ENCODE results near the gene LRRIQ3.
"Not testable (repeated sequence)": the region's sequence is repeated elsewhere in the genome, so short reads cannot be mapped to it uniquely, and the experiment has no call there.

LRRIQ3 gene, protein sequence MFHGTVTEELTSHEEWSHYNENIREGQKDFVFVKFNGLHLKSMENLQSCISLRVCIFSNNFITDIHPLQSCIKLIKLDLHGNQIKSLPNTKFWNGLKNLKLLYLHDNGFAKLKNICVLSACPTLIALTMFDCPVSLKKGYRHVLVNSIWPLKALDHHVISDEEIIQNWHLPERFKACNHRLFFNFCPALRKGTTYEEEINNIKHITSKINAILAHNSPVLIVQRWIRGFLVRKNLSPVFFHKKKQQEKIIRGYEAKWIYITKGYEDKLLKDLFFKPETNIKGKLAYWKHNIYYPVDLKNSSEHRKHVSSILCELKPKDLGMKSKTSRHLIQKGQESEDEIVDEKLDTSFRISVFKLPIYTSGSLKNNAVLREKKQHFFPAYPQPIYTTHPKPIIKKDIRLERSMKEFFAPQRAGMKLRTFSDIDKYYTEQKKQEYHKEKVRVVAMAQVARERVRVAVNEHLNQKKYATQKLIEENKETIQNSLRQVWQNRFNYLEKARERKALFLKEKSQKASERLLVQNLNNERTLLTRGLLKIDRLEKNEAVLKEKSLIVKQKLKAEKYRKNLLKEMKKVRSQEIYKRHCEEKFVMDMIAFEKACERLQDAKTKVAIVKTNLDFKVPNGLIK

DNA sequence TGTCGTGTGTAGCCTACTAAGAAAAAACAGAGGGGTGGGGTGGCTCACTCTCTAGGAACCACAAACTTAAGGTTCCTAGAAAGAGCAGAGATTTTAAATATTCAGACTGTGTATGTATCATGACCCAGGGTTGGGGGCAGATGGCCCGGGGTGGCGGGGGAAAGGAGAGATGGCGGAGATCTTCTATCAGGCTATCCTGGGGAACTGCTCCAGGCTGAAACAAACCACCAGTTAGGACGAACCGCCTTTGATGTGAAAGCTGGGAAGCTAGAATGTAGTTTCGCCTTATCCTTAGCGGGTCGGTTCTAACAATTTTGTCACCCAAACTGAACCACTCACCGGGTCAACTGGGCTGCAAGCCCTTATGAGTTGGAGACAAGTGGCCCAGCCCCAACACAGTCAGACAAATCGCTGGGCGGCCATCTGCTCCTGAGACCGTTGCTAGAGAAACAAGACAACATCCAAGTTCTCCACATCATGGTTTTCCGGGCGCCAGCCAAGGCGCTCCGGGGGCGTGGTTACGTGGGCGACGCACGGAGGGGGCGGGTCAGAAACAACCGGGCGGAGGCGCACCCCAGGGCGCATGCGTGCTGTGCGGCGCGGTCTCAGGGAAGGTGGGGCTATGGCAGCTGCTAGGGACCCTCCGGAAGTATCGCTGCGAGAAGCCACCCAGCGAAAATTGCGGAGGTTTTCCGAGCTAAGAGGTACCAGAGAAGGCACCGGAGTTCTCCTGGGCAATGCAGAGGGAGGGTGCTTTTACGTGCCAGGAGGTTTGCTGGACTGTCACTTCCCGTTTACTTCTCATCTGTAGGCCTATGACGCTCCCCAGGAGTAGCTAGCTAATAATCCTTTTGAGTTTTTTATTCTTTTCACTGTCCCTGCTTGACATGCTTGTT is at the start of gene LRRIQ3, which contains the start of gene FPGT:
TSS of gene LRRIQ3 (minus strand) at position 520 of the 896 bp plus-strand sequence. CDS start 14,492 bp downstream, outside the sequence.
TSS of gene FPGT (plus strand) at position 586 of the 896 bp plus-strand sequence. CDS start at position 623, 37 bp downstream.
- peak; percentile 96 to 98 (median 96) for DNase-seq

DNA sequence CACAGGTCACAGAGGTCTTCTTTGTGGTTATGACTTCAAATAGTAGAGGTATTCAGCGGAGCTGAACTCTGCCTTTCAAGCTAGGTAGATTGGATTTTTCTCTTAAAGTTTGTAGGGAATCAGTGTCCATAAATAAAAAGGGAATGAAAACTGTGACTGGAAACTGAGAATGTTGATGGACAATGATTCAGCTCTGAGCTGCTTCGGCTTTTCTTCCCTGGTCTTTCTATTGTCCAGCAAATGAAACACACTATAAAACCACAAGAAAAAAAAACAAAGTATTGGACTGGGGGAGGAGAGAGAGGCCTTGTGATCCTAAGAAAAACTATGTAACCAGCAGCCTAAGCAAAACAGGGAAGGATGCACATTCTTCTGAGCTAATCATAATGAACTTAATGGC is 48.3 kb upstream of the LRRIQ3 start:
- no peak for DNase-seq

DNA sequence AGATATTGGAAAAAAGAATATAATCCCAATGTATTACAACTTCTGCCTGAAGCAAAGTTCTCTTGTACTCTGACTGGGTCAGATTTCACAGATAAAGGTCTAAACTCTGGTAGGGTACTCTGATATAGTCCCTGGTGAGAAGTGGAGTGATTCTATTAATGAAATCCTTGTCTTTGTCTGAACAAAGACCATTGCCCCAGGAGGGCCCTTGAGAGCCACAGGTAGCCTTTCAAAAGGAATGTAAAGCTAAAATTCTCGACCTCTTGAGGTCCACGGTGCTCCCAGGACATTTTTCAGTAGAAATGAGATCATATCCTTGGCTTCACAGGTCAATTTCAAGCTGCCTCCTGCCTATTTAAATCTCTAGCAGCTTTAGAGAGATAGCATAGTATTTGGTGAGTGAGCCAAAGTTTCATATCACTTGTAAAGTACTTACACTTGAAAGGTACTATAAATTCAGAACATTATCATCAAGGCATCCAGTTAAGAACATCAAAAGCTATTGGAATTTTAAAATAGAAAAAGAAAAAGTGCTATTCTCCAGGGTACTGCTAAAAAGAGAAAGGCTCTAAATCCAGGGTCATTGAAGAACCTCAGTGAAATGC is 47.3 kb upstream of the LRRIQ3 start:
- peak; percentile 23 to 70 (median 34) for DNase-seq

DNA sequence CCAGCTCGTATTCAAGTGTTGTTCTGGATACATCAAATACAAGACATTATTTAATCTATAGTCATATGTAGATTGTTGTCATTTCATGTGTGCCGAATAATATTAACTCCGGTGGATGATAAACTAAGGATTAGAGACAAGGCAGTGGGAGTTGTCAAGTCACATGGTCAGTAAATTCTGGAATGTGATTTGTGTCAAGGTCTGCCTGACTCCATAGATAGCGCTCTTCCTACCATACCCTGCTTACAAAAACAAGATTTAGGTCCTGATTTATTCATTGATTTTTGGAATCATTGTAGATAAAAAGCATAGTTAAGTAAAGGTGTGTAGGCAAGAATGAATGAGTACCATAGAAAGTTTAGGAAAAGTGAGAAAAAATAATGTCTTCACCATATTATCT is 39.8 kb upstream of the LRRIQ3 start:
- DNase-seq, result no peak

DNA sequence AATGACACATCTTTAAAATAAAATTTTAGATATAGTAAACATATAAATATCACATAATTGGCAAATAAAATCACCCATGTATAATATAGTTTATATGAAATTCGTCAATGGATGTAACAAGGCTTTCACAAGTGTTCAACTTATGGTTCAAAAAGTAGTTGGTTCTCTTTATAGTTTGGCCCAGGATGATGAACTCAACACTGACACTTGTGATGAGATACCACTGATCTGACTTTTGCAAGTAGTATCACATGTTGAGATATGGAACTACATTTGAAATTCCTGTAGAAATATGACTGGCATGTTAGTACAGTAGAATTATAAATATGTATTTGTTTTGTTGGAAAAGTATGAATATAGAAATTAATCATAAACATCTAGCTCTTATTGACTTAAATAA is 39.1 kb upstream of the LRRIQ3 start:
- no peak for DNase-seq

DNA sequence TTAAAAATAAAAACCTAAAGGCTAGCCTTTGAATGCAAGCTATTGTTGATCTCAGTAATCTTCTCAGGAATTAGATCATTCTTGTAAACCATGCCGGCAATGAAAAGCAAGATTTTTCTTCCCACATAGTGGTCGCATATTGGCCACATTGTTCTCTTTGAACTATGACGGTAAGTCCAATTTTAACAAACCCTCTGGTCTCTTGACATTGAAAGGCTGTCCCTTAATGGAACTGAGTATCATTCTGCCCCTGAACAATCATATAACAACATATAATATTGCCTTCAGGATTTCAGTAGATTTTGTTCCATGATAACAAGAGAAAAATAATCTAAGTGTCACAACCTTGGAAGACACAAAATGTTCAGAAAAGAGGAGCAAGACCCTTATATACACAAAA is 38.5 kb upstream of the LRRIQ3 start:
- no peak for DNase-seq

DNA sequence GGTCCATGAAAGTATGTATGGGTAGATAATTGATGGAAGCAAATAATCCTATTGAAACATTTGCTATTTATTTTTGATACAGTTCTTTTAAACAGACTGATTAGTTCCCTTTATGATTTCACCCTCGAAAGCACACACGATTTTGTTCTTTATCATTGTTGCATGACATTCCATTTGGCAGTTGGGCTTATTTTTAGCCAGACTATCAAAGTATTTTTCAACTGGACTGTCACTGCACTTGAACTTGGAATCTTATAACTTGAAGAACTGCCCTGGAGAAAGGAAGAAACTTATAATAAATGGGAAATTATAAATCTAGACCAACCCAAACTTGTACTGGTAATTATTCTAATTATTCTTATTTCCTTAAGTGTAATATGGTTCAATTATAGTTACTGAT is 37.2 kb upstream of the LRRIQ3 start, which contains the start of gene TNNI3K:
TSS of gene TNNI3K (plus strand) at position 235 of the 400 bp plus-strand sequence. CDS start at position 300, 65 bp downstream.
- no peak for DNase-seq

DNA sequence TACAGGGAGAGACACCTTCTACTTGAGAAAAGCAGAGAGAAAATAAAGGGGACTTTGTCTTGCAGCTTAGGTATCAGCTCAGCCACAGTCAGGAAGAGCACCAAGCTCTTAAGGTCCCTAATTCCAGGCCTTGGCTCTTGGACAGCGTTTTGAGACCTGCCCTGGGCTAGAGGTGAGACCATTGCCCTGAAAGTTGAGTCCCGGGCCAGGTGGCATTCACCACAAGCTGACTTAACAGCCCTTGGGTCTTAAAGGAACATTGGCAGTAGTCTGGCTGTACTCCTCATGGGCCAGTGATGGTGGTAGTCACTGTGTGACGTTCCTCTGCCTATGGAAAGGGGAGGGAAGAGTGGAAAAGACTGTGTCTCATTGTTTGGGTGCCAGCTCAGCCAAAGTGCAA is 25.5 kb upstream of the LRRIQ3 start:
- DNase-seq, result no peak

DNA sequence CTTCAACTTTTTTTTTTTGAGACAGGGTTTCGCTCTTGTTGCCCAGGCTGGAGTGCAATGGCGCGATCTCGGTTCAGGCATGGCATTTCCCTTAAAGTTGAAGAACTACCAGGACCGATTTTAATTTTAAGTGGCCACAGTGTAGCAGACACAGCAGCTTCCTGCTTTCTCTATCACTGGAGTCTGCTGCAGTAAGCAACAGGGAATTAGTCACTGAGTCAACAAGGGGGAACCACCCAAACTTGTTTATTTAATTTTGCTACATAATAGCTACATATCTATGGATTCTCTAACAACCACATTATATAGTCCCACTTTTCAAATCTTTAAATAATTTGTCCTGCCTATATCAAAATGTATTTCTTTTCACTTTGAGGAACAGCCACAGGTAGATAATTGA is 24.7 kb upstream of the LRRIQ3 start:
- no peak for DNase-seq

DNA sequence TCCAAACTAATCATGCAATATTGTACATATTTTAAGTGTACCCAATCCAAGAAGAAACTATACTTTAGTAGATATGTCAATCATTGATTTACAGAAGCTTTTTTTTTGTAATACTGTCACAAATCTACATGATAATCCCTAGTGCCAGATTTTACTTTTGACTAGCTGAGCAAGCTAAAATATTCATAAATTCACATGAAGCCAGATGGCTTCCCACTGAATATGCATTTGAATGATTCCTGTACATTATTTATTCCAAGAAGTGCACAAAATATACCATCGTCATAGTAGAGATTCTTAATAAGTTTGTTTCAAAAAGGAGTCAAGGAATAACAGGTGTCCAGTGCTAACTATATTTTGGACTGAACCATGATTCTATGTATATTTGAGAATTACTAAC is 17.3 kb upstream of the LRRIQ3 start:
- no peak for DNase-seq

DNA sequence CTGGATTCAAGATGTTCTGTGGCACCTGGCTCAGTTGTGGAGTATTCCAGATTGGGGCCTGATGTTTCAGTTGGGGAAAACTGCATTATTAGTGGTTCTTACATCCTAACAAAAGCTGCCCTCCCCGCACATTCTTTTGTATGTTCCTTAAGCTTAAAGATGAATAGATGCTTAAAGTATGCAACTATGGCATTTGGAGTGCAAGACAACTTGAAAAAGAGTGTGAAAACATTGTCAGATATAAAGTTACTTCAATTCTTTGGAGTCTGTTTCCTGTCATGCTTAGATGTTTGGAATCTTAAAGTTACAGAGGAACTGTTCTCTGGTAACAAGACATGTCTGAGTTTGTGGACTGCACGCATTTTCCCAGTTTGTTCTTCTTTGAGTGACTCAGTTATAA is 7.3 kb upstream of the LRRIQ3 start:
- DNase-seq, result no peak

DNA sequence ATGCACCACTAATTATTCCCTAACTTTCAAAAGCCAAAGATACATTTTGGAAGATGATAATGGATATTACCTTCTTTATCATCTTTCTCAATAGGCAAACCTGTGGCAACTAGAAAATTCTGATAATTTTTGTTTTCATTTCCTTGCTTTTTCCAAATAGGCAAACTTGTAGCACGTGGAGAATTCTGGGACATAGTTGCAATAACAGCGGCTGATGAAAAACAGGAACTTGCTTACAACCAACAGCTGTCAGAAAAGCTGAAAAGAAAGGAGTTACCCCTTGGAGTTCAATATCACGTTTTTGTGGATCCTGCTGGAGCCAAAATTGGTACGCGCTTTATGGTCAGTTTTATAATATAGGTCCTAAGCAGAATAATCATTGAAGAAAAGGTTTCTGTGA is 1.5 kb upstream of the LRRIQ3 start:
- DNase-seq, result no peak

DNA sequence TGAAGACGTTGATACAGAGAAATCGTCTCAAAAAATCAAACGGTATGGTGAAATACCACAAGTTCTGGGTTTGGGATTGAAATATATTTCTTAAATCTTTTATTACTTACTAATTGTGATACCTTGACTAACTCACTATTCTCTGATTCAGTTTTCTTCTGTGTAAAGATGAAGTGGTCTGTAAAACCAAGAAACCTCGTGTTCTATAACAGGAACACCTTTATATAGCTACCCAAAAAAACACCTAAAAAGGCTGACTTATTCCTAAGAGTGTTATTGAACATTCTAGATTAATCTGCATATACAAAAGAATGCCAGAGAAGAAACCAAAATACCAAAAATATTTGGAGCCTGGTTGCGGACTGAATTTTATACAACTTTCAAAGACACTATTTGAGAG is 721 bp downstream of the LRRIQ3 start:
- DNase-seq, result no peak

DNA sequence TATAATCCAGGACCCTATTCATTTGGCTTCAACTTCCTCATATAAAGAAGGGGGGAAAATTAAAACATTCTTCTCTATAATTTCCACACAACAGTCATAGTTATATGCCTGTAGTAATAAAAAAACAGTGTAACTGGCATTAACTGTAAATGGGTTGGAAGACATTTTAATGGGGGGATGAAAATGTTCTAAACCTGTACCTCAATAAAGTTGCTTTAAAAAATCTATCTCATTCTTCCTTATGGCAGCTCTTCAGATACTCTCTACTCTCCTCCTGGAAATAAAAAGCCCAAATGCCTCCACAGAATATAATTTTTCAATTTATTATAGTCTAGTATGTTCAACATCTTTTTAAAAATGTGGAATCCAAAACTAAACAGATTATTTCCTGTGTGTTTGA is 2.6 kb downstream of the LRRIQ3 start:
- DNase-seq, result no peak

DNA sequence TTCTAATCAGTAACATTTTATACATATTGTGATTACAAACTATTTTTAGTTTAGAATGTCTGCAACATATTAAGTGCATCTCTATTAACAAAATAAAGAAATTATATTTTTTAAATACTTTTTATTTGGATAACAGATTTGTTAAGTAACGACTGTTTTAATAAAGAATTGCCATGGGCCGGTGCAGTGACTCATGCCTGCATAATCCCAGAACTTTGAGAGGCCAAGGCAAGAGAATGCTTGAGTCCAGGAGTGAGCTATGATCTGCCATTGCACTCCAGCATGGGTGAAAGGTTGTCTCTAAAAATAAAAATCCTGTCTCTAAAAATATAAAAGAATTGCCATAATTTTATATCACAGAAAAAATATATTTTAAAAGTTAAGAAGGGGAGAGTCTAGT is 4.1 kb downstream of the LRRIQ3 start:
- no peak for DNase-seq

DNA sequence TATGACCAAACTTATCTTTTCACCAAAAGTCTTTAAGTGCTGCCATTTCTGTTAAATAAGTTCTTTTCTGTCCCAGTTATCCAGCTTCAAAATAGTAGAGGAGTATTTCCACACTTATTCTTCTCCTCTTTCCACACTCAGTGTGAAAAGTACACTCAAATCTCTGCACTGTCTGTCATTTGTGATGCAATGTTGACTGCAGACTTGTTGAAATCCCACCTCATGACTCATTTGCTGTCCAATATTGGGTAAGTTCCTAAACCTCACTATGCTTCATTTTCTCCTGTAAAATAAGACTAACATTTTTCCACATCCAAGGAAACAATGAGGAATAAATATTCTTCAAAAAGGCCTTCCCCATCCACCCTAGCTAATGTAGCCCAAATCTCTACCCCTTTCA is 17.5 kb downstream of the LRRIQ3 start:
- DNase-seq, result no peak

DNA sequence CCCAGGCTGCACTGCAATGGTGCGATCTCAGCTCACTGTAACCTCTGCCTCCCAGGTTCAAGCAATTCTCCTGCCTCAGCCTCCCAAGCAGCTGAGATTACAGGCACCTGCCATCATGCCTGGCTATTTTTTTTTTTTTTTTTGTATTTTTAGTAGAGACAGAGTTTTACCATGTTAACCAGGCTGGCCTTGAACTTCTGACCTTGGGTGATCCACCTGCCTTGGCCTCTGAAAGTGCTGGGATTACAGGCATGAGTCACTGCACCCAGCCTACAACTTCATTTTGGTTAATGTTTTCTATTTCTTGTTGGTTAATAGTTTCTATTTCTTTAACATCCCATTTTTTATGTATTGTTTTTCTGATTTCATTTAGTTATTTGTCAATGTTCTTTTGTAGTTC is 23.6 kb downstream of the LRRIQ3 start:
- DNase-seq, result not testable (repeated sequence)

DNA sequence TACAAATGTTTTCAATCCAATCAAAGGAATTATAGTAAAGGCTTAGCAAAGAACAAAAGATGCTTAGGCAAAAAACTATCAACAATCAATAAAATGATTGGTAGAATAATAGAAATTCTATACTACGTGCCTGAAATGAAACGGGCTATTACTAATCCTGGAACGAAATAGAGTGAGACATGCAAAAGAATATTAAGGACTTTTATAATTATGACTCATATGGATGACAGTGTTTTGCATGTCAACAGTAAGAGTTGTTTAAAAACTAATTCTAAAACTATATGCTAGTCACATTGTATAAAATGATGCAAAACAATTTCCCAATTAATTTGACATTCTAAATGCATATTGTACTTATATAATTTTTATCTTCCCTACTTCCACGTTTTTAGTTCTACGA is 35.6 kb downstream of the LRRIQ3 start:
- DNase-seq, result no peak

DNA sequence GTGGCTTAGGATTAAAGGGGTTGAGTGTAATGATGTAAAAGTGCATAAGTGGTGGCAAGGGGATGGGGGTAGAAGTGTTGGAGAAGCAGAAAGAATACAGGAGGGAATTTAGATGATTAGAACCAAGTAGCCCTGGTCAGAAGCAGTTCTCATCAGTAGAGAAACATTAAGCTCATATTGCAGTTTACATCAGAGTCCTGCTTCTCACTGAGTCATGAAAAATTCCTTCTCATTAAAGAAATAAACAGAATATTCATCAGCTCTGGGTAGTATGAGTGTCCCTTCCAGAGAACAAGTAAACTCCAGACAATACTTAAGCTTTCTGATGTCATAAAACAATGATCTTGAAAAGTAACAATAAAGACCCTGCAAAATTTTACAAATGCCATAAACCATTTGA is 36.5 kb downstream of the LRRIQ3 start:
- no peak for DNase-seq

DNA sequence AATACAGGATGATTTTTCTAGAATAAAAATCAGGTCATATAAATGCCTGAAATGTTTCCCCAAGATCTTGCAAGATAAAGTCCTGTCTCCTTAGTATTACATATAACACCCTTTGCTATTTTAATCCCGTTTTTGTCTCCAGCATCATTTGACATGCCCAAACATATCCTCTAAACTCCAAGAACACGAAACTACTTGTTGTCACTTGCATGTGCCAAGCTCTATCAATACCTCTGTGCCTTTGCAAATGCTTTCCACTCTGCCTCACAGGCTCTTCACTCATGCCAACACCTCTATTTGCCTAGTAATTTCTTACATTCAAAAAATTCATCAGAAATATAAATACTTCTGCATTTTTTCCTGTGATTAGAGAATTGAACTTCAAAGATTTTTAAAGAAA is 37.9 kb downstream of the LRRIQ3 start:
- no peak for DNase-seq

DNA sequence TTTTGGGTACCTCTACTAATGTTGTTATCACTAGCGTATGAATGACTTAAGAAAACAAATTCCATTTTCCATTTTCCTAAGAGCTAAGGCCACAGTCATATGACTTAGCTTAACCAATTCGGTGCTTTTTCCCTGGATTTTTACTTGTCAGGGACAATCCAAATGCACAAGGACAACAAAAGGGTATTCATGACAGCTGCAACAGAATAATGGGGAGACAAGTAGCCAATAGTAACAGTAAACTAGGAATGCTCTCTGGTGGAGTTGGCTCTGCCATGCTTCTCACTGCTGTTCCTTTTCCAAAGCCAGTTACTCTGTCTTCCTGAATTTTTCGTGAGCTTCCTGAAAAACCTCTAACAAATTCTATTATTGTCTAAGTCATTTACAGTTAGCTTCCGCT is 52.9 kb downstream of the LRRIQ3 start:
- DNase-seq, result no peak

DNA sequence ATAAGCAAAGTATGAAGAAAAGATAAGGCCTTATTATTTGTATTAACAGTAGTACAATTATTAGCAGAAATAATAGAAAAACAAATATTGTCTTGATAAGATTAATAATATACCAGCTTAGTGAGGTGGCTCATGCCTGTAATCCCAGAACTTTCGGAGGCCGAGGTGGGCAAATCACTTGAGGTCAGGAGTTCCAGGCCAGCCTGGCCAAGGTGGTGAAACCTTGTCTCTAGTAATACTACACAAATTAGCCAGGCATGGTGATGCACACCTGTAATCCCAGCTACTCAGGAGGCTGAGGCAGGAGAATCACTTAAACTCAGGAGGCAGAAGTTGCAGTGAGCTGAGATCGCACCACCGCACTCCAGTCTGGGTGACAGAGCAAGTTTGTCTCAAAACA is 80.6 kb downstream of the LRRIQ3 start:
- not testable (repeated sequence) for DNase-seq

DNA sequence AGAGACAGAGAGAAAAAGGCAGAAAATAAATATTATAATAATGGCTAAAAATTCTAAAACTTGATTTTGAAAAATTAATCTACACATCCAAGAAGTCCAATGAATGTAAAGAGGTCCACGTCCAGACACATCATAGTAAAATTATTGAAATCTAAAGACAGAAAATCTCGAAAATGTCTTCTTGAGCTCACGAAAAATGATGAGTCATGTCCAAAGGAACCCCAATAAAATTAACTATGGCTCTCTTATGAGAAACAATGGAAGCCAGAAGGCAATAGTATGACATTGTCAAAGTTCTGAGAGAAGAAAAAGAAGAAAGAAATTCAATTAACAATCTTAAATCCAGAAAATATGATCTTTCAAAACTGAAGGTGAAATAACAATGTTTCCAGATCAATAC is 84.6 kb downstream of the LRRIQ3 start:
- DNase-seq, result no peak

Data from NCI-H1417 (cell line).